GM12873 (cell line): ENCODE data around the gene DENND1A.

Source experiments
- TF ChIP-seq, protein P1 (sequence below): IDR thresholded peaks from 2 replicates; pipeline ENCODE4 v1.5.1; 2012; ENCODE audit warnings: low read depth, mild to moderate bottlenecking, moderate library complexity, low read length, control low read depth; ENCODE audit not compliant: insufficient read depth; ENCODE audit errors: missing control alignments

DENND1A gene

DNA sequence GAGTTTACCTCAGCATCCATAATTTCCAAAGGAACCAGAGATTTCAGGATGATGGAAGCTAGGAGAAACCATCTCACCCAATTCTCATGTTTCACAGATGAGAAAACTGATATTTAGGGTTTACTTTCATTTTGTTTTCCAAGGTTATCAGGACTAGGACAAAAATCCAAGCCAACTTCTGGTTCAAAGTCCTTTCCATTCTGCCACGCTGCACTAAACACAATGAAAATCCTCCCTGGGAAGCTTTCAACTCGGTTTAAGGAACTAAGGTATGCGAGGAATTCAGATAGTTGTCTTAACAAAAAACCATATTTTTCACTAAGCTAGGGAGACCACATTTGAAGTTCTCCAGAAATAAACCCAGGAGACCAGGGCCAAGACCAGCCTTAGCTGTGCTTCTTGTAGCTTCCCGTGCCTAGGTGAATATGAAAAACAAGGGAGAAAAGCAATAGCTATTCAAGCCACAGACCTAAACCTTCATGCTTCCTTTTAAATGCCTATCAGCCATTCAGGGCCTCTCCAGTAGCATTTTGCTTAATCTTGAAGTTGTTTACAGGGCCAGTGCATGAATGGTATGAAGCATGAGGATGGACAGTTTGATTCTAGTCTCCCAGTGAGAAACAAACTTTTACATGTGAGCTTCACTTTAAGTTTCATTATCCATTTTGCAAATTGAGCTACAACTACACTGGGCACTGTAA lies 167.9 kb downstream of the DENND1A start:
- TF ChIP-seq, protein P1, sequence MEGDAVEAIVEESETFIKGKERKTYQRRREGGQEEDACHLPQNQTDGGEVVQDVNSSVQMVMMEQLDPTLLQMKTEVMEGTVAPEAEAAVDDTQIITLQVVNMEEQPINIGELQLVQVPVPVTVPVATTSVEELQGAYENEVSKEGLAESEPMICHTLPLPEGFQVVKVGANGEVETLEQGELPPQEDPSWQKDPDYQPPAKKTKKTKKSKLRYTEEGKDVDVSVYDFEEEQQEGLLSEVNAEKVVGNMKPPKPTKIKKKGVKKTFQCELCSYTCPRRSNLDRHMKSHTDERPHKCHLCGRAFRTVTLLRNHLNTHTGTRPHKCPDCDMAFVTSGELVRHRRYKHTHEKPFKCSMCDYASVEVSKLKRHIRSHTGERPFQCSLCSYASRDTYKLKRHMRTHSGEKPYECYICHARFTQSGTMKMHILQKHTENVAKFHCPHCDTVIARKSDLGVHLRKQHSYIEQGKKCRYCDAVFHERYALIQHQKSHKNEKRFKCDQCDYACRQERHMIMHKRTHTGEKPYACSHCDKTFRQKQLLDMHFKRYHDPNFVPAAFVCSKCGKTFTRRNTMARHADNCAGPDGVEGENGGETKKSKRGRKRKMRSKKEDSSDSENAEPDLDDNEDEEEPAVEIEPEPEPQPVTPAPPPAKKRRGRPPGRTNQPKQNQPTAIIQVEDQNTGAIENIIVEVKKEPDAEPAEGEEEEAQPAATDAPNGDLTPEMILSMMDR, result no peak

DNA sequence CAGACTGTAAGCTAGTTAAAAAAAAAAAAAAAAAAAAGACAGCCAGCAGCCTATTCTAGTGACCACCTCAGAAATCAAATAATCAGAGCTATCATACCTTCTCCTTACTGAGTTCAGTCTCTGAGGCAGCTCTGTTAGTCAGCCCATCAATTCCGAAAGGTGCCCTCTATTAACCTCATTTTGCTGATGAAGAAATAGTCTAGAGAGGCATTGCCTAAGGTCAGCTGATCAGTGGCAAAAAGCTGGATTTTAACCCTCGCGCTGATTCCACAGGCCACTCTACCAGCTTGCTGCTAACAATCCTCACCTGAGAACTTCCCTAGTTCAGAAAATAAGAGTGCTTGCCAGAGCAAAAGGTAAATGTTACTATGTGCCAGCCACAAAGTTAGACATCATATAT lies 172.0 kb downstream of the DENND1A start:
- TF ChIP-seq, protein P1, result no peak

DNA sequence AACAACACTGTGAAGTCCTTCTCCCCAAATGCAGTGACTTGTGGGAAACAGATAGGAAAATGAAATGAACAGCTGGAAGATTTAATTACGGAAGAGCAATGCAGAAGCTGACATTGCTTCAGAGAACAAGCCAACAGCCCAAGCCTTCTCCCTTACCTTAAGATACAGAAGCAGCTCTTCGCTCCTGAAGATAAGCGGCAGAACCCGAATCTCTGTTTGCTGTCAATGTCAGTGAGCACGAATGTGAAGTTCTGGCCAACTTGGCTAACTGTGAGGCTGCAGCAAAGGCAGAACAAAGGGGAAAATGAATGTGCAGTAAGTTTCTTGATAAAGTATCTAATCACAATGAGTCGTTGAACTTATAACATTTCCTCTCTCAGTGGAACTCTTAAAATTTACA lies 172.4 kb downstream of the DENND1A start:
- TF ChIP-seq, protein P1, result no peak

DNA sequence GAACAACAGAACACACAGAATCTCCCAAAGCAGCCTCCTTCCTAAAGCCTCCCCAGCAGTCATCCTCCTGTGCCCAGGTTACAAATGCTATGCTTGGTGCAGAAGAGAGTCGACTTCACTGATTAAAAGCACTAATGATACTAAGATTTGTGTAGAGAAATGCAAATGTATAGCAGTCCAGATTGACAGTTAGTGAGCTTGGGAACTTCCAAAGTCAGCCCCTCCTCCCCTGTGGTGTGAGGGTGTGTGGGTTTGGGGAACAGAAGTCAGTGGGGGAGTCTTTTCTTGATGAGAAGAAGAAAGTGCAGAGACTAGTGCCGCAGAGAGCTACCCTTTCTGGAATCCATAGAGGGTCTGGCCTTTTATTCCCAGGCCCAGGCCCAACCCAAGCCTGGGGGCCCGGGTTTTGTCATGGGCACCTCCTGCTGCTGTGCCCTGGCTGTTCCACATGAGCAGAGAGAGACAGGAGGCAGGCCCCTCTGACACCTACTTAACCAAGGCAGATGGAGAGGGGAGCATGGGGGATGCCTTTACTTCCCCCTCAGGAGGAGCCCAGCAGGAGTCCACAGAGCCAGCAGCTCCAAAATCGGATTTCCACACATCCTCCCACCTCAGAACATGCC lies 173.3 kb downstream of the DENND1A start:
- TF ChIP-seq, protein P1, result no peak

DNA sequence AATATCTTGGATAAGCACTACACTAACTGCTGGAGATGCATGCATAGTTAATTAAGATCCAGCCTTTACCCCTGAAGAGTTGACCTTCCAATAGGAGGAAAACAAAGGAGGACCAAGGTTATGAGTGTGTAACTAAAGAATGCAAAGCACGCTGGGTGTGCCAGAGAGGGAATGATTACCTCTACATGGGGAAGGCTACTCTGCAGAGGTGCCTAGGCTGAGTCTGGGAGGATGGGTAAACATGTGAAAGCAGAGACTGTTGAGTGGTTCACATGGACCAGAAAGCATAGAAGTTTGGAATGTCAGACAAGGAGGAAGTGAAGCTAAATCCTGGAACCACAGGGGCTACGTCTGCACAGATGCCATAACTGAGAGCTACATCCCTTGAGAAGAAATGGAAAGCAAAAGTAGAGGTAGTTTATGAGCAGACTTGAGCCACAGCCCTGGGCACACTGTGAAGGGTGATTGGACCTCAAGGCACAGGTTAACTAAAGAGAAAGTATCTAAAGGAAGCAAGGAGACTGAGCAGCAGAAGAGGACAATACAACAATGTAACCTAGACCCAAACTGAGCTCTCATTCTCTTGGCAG lies 176.2 kb downstream of the DENND1A start:
- TF ChIP-seq, protein P1, result no peak

DNA sequence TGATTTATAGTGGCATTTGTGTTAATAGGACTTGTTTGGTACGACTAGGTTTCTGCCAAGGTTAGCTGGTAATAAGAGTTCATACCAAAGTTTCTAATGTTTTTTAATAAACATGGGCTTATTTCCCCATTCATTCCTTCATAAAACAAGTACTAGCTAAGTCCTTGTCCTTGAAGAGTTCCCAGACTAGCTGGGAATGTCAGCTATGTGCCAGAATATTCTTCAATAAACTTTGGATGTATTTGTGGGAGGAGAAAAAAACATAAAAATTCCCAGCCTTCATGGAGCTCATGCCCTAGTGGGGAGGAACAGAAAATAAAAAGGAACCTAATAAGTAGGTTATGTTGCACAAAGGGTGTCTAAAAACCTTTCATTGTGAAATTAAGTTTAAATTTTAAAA lies 176.9 kb downstream of the DENND1A start:
- TF ChIP-seq, protein P1, result no peak

GRCh38 chr9:123749580-123750202 lies 180.2 kb downstream of the DENND1A start:
- TF ChIP-seq, protein P1, result no peak
